B cell (primary cell): ENCODE results near the gene PRKACA. TPM values are rescaled to one million over a fixed set of nuclear protein-coding genes. Genes with fewer than 3 reads are reported as not detected.

Source experiments
- ATAC-seq: fragments of 200-7000 bp; cut with Tn5 transposase; one replicate; pipeline ENCODE4 v1.10.0; 2021; ENCODE audit warnings: low read depth, mild to moderate bottlenecking, moderate number of reproducible peaks, moderate library complexity
- CTCF ChIA-PET: fragments of 350-600 bp; sonication (Branson Sonifier 250); formaldehyde crosslinking; loops from one replicate; lab custom pipeline; 2021; ENCODE audit warnings: antibody characterized with exemption, inconsistent platforms; lab: Charles Lee
- POLR2A ChIA-PET: fragments of 350-600 bp; sonication (Branson Sonifier 250); formaldehyde crosslinking; loops from one replicate; lab custom pipeline; 2021; ENCODE audit warnings: antibody characterized with exemption; lab: Charles Lee
- DNase-seq: peaks from one replicate; pipeline ENCODE4 v3.0.0; 2013
- H2AFZ ChIP-seq: 2 replicates; pipeline ENCODE4 v1.6.1; 2012; ENCODE audit warnings: mild to moderate bottlenecking, low read depth, low read length; ENCODE audit not compliant: insufficient read depth, poor library complexity, severe bottlenecking
- H3K27ac ChIP-seq, 2 donors: 1 replicate in 1 of 2; 2 replicates in 1 of 2; pipeline ENCODE4 v1.5.1; 2012 to 2013; ENCODE audit warnings: low read length in 2 of 2, mild to moderate bottlenecking in 2 of 2, moderate library complexity in 1 of 2
- H3K27me3 ChIP-seq, 4 experiments: fragments of 200-600 bp in 1 of 4; sonication (generic) in 1 of 4; replicated peaks in 1 of 4; 1 replicate in 2 of 4; 2 replicates in 2 of 4; pipeline versions ENCODE4 v1.6.1 to v1.7.0; 2013 to 2016; ENCODE audit warnings: low read length in 3 of 4, mild to moderate bottlenecking in 2 of 4, mixed read lengths in 1 of 4, moderate library complexity in 1 of 4; ENCODE audit not compliant: insufficient read depth in 4 of 4, control insufficient read depth in 3 of 4; ENCODE audit errors: control extremely low read depth in 1 of 4
- H3K36me3 ChIP-seq, 2 experiments: replicated peaks in 1 of 2; 1 replicate in 1 of 2; 2 replicates in 1 of 2; pipeline versions ENCODE4 v1.6.1 to v1.7.1; 2013; ENCODE audit warnings: low read length in 1 of 2; ENCODE audit not compliant: insufficient read depth in 2 of 2, control insufficient read depth in 1 of 2; ENCODE audit errors: control extremely low read depth in 1 of 2, extremely low read depth in 1 of 2
- H3K4me1 ChIP-seq, 2 donors: fragments of 200-600 bp in 1 of 2; sonication (generic) in 1 of 2; 1 replicate in 1 of 2; 2 replicates in 1 of 2; pipeline versions ENCODE4 v1.5.1 to v1.6.1; 2013 to 2017; ENCODE audit warnings: low read length in 2 of 2; ENCODE audit not compliant: control insufficient read depth in 2 of 2, insufficient read depth in 2 of 2
- H3K4me2 ChIP-seq: replicated peaks from 2 replicates; pipeline ENCODE3; 2012; ENCODE audit warnings: mild to moderate bottlenecking, low read depth, low read length; ENCODE audit not compliant: poor library complexity, severe bottlenecking
- H3K4me3 ChIP-seq, 5 experiments: fragments of 200-600 bp in 1 of 5; sonication (generic) in 1 of 5; 1 replicate in 3 of 5; 2 replicates in 2 of 5; pipeline versions ENCODE4 v1.5.1 to v1.7.0; 2011 to 2016; ENCODE audit warnings: low read length in 4 of 5, mild to moderate bottlenecking in 4 of 5, low read depth in 2 of 5, control low read depth in 1 of 5, moderate library complexity in 1 of 5; ENCODE audit not compliant: insufficient read depth in 1 of 5; ENCODE audit errors: control extremely low read depth in 1 of 5, extremely low read depth in 1 of 5
- H3K79me2 ChIP-seq: fragments of 200-600 bp; sonication (generic); one replicate; pipeline ENCODE4 v1.6.0; 2016; ENCODE audit warnings: low read length; ENCODE audit not compliant: control insufficient read depth, insufficient read depth
- H3K9ac ChIP-seq: fragments of 200-600 bp; sonication (generic); 2 replicates; pipeline ENCODE4 v1.6.1; 2017; ENCODE audit warnings: mild to moderate bottlenecking, low read length, moderate library complexity
- H3K9me3 ChIP-seq, 3 donors: one replicate each; pipeline versions ENCODE4 v1.6.1 to v1.7.1; 2013; ENCODE audit warnings: low read length in 2 of 3; ENCODE audit not compliant: control insufficient read depth in 2 of 3, insufficient read depth in 1 of 3; ENCODE audit errors: control extremely low read depth in 1 of 3
- H4K20me1 ChIP-seq: 2 replicates; pipeline ENCODE4 v1.6.0; 2012; ENCODE audit warnings: mild to moderate bottlenecking, low read length; ENCODE audit not compliant: insufficient read depth, control insufficient read depth, poor library complexity, severe bottlenecking
- H3K27ac Mint-ChIP-seq: one replicate; pipeline ENCODE4 v1.8.0; 2021; ENCODE audit warnings: mixed read lengths
- H3K27me3 Mint-ChIP-seq: one replicate; pipeline ENCODE4 v1.8.0; 2021; ENCODE audit warnings: mixed read lengths
- H3K4me1 Mint-ChIP-seq: one replicate; pipeline ENCODE4 v1.8.0; 2021; ENCODE audit warnings: mixed read lengths
- H3K4me3 Mint-ChIP-seq: one replicate; pipeline ENCODE4 v1.8.0; 2021; ENCODE audit warnings: mixed read lengths
- H3K9me3 Mint-ChIP-seq: one replicate; pipeline ENCODE4 v1.8.0; 2022; ENCODE audit warnings: mixed read lengths; ENCODE audit not compliant: insufficient read depth
- EZH2 ChIP-seq: IDR thresholded peaks from 2 replicates; pipeline ENCODE4 v1.6.1; 2012; ENCODE audit warnings: borderline replicate concordance, low read depth, mild to moderate bottlenecking, moderate library complexity, low read length; ENCODE audit not compliant: insufficient read depth, poor library complexity, severe bottlenecking
- WGBS: methylation state at CpG from one replicate; pipeline ENCODE4 v1.1.5; 2013; ENCODE audit warnings: missing lambda C conversion rate; ENCODE audit not compliant: insufficient coverage; 5-methylcytosine and 5-hydroxymethylcytosine counted together
- intact Hi-C: fragments of 100-400 bp; cut with micrococcal nuclease; formaldehyde crosslinking; loops from one replicate; pipeline ENCODE4 v1.10.0; 2022
- polyA plus RNA-seq: library from polyadenylated mRNA; depleted of rRNA; stranded (reverse); fragments of >200 nt; gene quantifications from 2 replicates; pipeline ENCODE4 v1.2.3, GENCODE V29; 2012
- total RNA-seq, 2 donors: library from RNA; stranded (reverse); fragments of 120-200 nt in 1 of 2; gene quantifications; 1 replicate in 1 of 2; 2 replicates in 1 of 2; pipeline versions ENCODE4 v1.2.3 to v1.2.4, GENCODE V29; 2013 to 2022
- TF ChIP-seq, protein P1 (sequence below): fragments of 200-600 bp; IDR thresholded peaks from one replicate; pipeline ENCODE4 v1.8.0; 2022; ENCODE audit warnings: antibody characterized with exemption, mild to moderate bottlenecking

The PRKACA gene
- total and polyA plus RNA-seq, 2 donors (not counting 1 experiment from before 2014, with no cell fraction given), result 36.8 to 43.0 TPM

DNA sequence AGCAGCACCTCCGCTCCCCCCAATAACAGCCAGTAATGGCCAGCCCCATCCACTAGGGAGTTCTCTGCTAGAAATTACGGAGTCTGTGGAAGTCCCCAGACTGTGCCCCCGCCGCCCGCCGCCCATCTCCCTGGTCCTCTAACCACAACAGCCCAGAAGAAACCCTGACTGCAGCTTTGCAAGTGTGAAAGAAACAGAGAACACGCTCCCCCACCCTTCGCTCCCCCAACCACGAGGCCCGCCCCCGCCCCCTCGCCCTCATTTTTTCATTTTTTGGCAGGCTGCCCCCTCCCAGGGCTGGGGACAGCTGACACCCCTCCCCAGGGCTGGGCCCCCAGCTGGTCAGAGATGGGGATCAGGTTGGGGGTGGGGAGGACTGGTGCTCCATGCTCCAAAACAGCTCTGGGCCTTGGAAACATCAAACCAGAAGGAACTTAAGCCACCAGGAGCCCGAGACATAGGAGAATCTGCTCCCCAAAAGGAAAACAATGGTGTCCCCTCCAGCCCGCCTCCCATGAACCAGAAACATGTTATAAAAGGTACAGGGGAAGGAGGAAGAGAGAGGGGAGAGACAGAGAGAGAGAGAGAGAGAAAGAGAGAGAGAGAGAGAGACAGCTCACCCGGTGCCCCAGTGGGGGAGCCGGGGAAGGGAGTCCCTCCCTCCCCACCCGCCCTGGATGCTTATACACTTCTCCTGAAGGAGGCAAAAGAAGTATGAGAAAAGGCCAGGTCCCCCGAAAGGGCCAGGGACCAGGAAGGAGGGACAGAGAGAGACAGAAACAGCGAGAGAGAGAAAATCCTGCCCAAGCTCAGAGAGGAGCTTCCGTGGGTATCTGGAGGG, 48.6 kb upstream of the PRKACA start:
- no peak for ATAC-seq
- H3K79me2 ChIP-seq, result no peaks in the 10 kb centered on the region
- Mint-ChIP-seq H3K9me3 (no peaks in the 10 kb centered on the region), H3K27ac (no peak overlapping the region), H3K4me1 (peaks cover 23% of the 10 kb centered on the region), H3K27me3 (peaks cover 14% of the 10 kb centered on the region), H3K4me3 (peak overlapping the region; percentile 79)
- 32% methylated on average over 10 of the region's 20 CpGs for WGBS
- intact Hi-C loops, result no loop called here
- H3K4me3 ChIP-seq, result peak overlapping the region in 3 of 5 experiments; percentile 33 to 54 (median 40)
- H2AFZ ChIP-seq, result peak overlapping the region; percentile 68
- H3K36me3 ChIP-seq, result no peaks in the 10 kb centered on the region
- ChIA-PET CTCF (no interaction called here), POLR2A (interaction anchor here (0.6 to 0.7 kb wide), 3 partner anchors 24 to 1133 kb away, joined by 4 read pairs; no protein-coding TSS in a partner anchor)
- no peak for DNase-seq
- TF ChIP-seq, protein P1, sequence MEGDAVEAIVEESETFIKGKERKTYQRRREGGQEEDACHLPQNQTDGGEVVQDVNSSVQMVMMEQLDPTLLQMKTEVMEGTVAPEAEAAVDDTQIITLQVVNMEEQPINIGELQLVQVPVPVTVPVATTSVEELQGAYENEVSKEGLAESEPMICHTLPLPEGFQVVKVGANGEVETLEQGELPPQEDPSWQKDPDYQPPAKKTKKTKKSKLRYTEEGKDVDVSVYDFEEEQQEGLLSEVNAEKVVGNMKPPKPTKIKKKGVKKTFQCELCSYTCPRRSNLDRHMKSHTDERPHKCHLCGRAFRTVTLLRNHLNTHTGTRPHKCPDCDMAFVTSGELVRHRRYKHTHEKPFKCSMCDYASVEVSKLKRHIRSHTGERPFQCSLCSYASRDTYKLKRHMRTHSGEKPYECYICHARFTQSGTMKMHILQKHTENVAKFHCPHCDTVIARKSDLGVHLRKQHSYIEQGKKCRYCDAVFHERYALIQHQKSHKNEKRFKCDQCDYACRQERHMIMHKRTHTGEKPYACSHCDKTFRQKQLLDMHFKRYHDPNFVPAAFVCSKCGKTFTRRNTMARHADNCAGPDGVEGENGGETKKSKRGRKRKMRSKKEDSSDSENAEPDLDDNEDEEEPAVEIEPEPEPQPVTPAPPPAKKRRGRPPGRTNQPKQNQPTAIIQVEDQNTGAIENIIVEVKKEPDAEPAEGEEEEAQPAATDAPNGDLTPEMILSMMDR, result no peak
- no peak for TF ChIP-seq EZH2
- peaks cover 0 to 16% (median 0%) of the 10 kb centered on the region in 4 experiments for H3K27me3 ChIP-seq
- no peaks in the 10 kb centered on the region for H4K20me1 ChIP-seq
- peak overlapping the region; percentile 49 for H3K9ac ChIP-seq
- no peak overlapping the region for H3K27ac ChIP-seq
- peaks cover 0 to 9% (median 0%) of the 10 kb centered on the region in 3 donors for H3K9me3 ChIP-seq
- H3K4me1 ChIP-seq, result peaks cover 24 to 25% of the 10 kb centered on the region in 2 donors
- H3K4me2 ChIP-seq, result peak overlapping the region; percentile 79
